ENCODE measurements around the gene EXOC7. TPM values are rescaled to one million over a fixed set of nuclear protein-coding genes. Genes with fewer than 3 reads are reported as not detected.

The EXOC7 gene
- polyA plus RNA-seq, 1 donor (not counting 4 experiments of a cell fraction or from before 2014, with no cell fraction given) = 60.6 TPM

- Histone ChIP-seq H3K9me1 (ENCODE audit: control insufficient read depth, extremely low read depth, insufficient read depth, low read length) (no peaks in the 10 kb centered on the region), H3K4me3 (ENCODE audit: control insufficient read depth in 2 of 3, extremely low read depth in 1 of 3, insufficient read depth in 2 of 3, low read depth in 1 of 3, low read length in 3 of 3) (no peak overlapping the region), H3K4me1 (ENCODE audit: control insufficient read depth, extremely low read depth, insufficient read depth, low read length) (no peaks in the 10 kb centered on the region), H3K36me3 (ENCODE audit: control insufficient read depth in 2 of 2, extremely low read depth in 1 of 2, insufficient read depth in 2 of 2, low read length in 2 of 2) (peaks cover 43 to 60% of the 10 kb centered on the region in 2 experiments), H3K27ac (ENCODE audit: control insufficient read depth, insufficient read depth, low read length) (no peak overlapping the region), H3K27me3 (ENCODE audit: control insufficient read depth, extremely low read depth, insufficient read depth, low read length) (no peaks in the 10 kb centered on the region), H3K79me2 (ENCODE audit: control insufficient read depth, insufficient read depth, low read length) (no peaks in the 10 kb centered on the region), H3K9me3 (ENCODE audit: control insufficient read depth, low read depth, low read length) (no peaks in the 10 kb centered on the region), H2AFZ (ENCODE audit: control insufficient read depth, low read length) (no peak overlapping the region), H4K20me1 (ENCODE audit: control insufficient read depth, extremely low read depth, insufficient read depth, low read length) (no peaks in the 10 kb centered on the region), H3K9ac (ENCODE audit: control insufficient read depth, extremely low read depth, insufficient read depth, low read length) (no peak overlapping the region), H3K4me2 (ENCODE audit: control insufficient read depth, extremely low read depth, insufficient read depth, low read depth, low read length) (no peak overlapping the region)
- DNase-seq (ENCODE audit: low read depth, low spot score) = no peak
- no peak for FAIRE-seq
- dilution Hi-C loops (cut with MboI; ENCODE audit: extremely low pct_ligation_motif_present, low sequenced_read_pairs) = no loop called here
- TF ChIP-seq EZH2 (IDR thresholded peaks at IDR 0.05; ENCODE audit: low read length) (no peak), CTCF (optimal IDR thresholded peaks at IDR 0.05 in 1 of 3, IDR thresholded peaks at IDR 0.05 in 1 of 3, conservative IDR thresholded peaks at IDR 0.05 in 1 of 3; ENCODE audit: extremely low read depth in 1 of 3, insufficient read depth in 2 of 3, low read length in 3 of 3) (no peak)
Measured at GRCh38 chr17:76040376-76040775, 63.2 kb downstream of the EXOC7 start.

GRCh38 chr17:76039121-76039520 lies 64.5 kb downstream of the EXOC7 start:
- no peaks in the 10 kb centered on the region for H3K9me3 ChIP-seq (ENCODE audit: control insufficient read depth, low read depth, low read length)
- no peak overlapping the region for H3K4me2 ChIP-seq (ENCODE audit: control insufficient read depth, extremely low read depth, insufficient read depth, low read depth, low read length)
- H3K36me3 ChIP-seq (ENCODE audit: control insufficient read depth in 2 of 2, extremely low read depth in 1 of 2, insufficient read depth in 2 of 2, low read length in 2 of 2) = peaks cover 39 to 54% of the 10 kb centered on the region in 2 experiments
- H2AFZ ChIP-seq (ENCODE audit: control insufficient read depth, low read length) = no peak overlapping the region
- H3K27me3 ChIP-seq (ENCODE audit: control insufficient read depth, extremely low read depth, insufficient read depth, low read length) = no peaks in the 10 kb centered on the region
- no peak overlapping the region for H3K9ac ChIP-seq (ENCODE audit: control insufficient read depth, extremely low read depth, insufficient read depth, low read length)
- H3K4me1 ChIP-seq (ENCODE audit: control insufficient read depth, extremely low read depth, insufficient read depth, low read length) = no peaks in the 10 kb centered on the region
- FAIRE-seq (no peak), DNase-seq (ENCODE audit: low read depth, low spot score) (no peak)
- dilution Hi-C loops (cut with MboI; ENCODE audit: extremely low pct_ligation_motif_present, low sequenced_read_pairs) = no loop called here
- no peaks in the 10 kb centered on the region for H4K20me1 ChIP-seq (ENCODE audit: control insufficient read depth, extremely low read depth, insufficient read depth, low read length)
- H3K27ac ChIP-seq (ENCODE audit: control insufficient read depth, insufficient read depth, low read length) = no peak overlapping the region
- no peaks in the 10 kb centered on the region for H3K9me1 ChIP-seq (ENCODE audit: control insufficient read depth, extremely low read depth, insufficient read depth, low read length)
- H3K4me3 ChIP-seq (ENCODE audit: control insufficient read depth in 2 of 3, extremely low read depth in 1 of 3, insufficient read depth in 2 of 3, low read depth in 1 of 3, low read length in 3 of 3) = no peak overlapping the region
- TF ChIP-seq CTCF (optimal IDR thresholded peaks at IDR 0.05 in 1 of 3, IDR thresholded peaks at IDR 0.05 in 1 of 3, conservative IDR thresholded peaks at IDR 0.05 in 1 of 3; ENCODE audit: extremely low read depth in 1 of 3, insufficient read depth in 2 of 3, low read length in 3 of 3) (no peak), EZH2 (IDR thresholded peaks at IDR 0.05; ENCODE audit: low read length) (no peak)
- H3K79me2 ChIP-seq (ENCODE audit: control insufficient read depth, insufficient read depth, low read length) = no peaks in the 10 kb centered on the region

Measured in keratinocyte (primary cell).